NCI-H1694 treated with DMSO at 0.1 percent for 48 hours (cell line): ENCODE measurements around the gene TRIM7.
"Not testable (repeated sequence)": the region's sequence is repeated elsewhere in the genome, so short reads cannot be mapped to it uniquely, and the experiment has no call there.

Experiments used
- DNase-seq: peaks from one replicate; lab custom pipeline; 2025; lab: John Stamatoyannopoulos, UW

TRIM7 gene

DNA sequence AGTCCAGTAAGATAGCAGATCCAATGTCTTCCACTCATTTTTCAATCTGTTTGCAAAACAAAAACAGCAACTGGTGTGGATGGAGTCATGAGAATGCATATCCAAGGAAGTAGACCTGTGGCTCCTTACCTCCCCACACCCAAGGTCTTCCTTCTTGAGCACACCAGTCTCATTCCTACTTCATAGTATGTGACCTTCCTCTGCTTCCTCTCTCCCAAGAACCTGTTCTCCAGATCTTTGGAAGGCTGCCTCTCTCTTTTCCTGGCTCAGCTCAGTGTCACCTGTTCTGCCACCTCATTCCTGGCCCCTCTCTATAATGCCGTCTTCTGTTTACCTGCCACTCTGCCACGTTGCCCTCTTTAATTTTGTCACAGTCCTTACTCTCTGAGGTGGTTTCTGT is 7.9 kb upstream of the TRIM7 start:
- DNase-seq: no peak

- DNase-seq: no peak
Observed at GRCh38 chr5:181212080-181212479, 7.1 kb upstream of the TRIM7 start.

DNA sequence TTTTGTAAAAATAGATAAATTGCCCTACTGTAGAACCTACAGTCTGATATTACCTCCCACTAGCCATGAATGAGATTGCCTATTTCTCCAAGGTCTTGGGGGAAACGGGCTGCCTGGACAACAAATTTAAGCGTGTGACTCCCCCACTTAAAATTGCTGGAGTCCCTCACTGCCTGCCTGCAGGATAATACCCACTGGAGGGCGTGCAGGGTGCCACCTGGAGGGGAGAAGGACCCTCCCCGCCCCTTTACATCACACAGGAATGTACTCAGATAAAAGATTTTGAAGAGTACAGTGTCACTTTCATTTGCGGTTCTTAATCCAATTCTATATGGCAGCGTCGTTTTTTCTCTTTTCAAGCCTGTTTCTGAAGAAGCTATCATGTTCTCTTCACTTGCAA is 6.2 kb upstream of the TRIM7 start:
- DNase-seq: no peak

DNA sequence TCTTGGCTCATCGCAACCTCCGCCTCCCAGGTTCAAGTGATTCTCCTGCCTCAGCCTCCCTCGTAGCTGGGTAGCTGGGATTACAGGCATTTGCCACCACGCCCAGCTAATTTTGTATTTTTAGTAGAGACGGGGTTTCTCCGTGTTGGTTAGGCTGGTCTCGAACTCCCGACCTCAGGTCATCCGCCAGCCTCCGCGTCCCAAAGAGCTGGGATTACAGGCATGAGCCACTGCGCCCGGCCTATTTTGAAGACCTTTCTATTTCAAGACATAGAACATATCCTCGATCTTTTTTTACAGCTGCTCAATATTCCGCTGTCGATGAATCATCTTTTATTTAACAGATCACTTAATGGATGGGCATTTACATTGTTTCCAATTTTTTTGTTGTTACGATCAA is 5.7 kb upstream of the TRIM7 start:
- not testable (repeated sequence) for DNase-seq

- DNase-seq: not testable (repeated sequence)
Observed at GRCh38 chr5:181210148-181210547, 5.2 kb upstream of the TRIM7 start.

DNA sequence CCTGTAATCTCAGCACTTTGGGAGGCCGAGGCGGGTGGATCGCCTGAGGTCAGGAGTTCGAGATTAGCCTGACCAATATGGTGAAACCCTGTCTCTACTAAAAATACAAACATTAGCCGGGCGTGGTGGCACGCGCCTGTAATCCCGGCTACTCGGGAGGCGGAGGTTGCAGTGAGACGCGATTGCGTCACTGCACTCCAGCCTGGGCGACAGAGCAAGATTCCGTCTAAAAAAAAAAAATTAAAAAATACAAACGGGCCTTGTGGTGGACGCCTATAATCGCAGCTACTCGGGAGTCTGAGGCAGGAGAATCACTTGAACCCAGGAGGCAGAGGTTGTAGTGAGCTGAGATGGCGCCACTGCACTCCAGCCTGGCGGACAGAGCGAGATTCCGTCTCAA is 4.0 kb upstream of the TRIM7 start:
- not testable (repeated sequence) for DNase-seq

- DNase-seq: no peak
Observed at GRCh38 chr5:181207960-181208253, 2.9 kb upstream of the TRIM7 start.

DNA sequence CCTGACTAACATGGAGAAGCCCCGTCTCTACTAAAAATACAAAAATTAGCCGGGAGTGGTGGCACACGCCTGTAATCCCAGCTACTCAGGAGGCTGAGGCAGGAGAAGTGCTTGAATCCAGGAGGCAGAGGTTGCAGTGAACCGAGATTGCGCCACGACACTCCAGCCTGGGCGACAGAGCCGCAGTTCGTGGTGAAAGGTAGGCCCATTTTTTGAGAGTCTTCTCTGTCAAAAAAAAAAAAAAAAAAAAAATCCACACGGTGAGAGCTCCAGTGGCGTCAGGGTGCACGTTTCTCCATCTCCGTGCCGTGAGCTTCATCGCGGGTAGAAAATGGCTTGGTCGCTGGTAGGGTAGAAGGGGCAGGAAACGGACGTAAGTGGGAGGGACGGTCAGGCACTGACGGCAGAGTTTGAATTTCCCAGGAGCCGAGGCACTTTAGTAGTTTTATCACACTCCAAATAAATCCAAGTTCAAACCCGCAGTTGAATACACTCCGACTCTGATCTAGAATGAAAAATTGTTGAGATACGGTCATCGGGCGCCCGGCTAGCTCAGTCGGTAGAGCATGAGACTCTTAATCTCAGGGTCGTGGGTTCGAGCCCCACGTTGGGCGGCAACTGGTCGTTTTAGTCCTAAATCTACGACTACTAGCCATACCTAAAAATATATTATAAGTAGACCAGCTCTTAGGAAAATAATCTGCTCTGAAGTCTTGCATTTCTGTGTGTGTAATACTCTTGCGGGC is 2.4 kb upstream of the TRIM7 start:
- no peak for DNase-seq

GRCh38 chr5:181205761-181206649 is 1.0 kb upstream of the TRIM7 start:
- no peak for DNase-seq

- DNase-seq: no peak
Observed at GRCh38 chr5:181204113-181204825, 727 bp downstream of the TRIM7 start.

DNA sequence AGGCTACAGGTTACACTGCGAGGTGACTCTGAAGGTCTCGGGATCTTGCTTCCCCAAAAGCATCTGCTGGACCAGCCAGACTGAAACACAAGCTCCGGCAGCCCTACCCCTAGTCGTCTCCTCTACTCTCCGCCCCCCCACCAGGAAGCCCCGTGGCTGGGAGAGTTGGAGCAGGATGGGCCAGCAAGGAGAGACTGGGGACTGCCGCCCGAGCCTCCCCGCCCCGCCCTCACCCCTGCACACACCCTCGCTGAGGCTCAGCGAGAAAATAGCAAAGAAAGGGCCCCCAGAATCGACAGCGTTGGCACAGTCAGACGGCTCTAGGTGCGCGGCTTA is 1.3 kb downstream of the TRIM7 start:
- DNase-seq: no peak

DNA sequence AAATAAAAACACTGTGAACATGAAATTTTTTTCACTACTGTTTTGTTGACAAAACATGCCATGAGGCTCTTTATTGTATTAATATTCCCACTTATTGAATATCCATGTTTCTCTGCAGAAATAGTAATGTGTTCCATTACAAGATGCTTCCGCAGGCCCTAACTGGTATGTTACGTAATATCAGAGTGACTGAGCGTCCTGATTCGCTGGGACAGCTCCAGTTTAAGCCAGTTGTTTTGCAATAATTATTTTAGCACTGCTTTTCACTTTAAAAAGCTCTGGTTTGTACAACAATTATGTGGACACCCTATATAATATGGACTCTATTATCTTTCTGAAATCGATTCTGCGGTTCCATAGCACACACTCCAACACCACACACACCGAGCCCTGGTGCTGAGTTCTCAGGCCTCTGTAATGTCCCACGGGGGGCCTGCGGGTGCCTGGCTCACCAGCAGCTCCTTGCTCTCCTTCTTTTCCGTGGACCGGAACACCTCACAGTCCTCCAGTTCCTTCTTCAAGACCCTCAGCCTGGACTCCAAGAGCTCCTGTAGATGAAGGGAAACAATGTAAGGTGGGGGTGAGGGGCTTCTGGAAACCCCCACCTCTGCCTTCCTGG is 1.8 kb downstream of the TRIM7 start:
- no peak for DNase-seq

- no peak for DNase-seq
Observed at GRCh38 chr5:181200816-181201215, 4.2 kb downstream of the TRIM7 start.

- no peak for DNase-seq
Observed at GRCh38 chr5:181199881-181200638, 4.9 kb downstream of the TRIM7 start.

DNA sequence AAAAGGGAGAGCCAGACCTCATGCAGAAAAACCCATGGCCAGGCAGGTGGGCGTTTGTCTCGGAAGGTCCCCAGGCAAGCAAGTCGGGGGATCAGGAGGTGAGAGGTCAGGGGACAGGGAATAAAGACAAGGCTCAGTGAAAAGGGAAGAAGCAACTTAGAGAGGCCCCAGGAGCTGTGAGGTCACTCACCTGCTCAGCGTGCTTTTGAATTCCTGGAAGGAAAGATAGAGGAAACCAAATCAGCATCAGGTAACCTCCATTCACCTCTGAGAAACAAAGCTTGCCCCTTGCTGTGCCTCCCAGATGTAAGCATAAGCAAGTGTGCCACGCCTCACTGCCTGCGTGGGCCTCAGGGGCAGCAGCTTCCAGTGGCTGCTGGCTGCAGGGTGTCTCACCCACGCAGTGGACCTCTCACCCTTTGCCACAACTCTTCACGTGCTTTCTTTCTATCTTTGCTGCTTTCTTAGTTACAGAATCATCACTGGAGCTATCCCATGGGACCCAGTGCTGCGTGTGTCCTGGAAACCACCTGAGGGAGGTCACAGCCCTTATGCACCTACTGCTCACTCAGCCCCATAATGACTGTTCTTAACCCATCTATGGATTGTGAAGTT is 6.0 kb downstream of the TRIM7 start:
- no peak for DNase-seq

DNA sequence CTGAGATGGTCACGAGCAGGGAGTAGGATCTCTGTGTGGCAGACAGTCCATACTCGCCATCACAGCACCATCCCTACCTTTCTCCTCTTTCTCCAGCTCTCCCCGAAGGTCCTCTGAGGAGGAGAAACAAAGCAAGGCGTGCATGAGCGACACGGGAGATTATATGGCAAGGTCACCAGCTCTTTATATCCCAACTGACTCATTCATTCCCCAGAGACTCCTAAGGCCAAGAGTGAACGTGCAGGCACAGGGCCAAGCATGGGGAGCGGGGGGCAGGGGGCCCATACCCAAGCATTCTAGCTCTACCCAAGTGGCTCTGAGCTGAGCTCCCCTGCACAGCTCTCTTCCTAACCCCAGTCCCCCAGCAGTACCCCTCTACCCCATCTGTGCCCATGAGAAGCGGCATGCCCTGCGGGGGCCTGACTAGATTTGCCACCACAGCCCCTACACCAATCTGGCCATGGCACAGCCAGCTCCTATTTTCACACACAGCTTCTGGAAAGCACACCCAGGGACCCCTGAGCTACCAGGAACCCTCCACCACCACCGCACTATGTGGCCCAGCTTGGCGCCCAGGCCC is 6.8 kb downstream of the TRIM7 start:
- DNase-seq: no peak

GRCh38 chr5:181197326-181197951 is 7.6 kb downstream of the TRIM7 start:
- DNase-seq: no peak

DNA sequence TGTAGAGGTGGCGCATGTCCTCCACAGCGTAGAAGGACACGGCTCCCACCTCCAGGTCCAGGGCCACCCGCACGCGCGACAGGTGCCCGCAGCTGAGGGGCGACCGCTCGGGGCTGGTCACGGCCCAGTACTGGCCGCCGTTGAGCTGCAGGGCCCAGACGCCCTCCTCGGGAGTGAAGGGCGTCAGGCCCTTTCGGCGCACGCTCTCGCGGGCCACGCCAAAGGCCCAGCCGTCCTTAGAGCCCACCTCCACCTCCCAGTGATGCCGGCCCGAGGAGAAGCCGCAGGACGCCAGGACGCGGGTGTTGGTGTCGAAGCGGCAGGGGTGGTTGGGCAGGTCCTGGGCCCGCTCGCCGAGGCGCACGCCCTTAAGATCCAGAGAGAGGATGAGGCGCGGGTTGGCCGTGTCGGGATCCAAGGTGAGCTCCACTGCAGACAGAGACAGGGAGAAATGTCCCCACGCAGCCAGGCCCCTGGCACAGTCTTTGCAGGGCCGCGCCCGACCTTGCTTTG is 9.7 kb downstream of the TRIM7 start:
- no peak for DNase-seq

DNA sequence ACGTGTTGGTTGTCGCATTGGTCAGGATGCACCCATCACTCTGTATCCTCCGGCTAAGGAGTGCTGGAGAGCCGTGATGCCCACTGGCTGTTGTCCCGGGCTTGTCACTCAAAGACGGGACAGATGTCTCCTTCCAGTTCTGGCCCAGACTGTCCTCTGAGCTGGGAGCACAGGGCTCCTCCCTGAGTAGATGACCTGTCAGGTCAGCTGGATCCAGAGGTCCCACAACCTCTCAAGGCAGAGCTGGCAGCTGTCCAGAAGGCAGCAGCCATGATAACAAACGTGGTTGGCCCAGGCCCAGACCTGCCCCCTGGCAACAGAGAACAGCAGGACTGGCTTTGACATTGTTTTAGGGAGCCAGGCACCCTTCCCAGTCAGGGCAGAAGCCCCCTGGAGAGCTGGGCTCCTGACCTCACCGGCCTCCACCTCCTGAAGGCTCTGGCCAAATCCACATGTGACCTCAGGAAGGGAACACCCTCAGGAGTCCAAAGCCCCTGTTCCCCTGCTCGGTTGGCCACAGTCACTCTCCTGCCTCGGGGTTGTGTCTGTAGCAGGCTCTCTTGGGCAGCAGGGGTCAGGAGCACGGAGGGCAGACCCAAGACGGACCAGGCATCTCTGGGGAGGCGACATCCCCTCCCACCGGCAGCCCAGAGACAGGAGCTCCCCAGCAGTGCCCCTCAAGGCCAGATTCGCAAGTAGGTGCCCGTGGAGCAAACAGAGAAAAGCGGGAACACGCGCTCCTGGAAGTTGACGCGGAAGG is 10.3 kb downstream of the TRIM7 start:
- no peak for DNase-seq

- no peak for DNase-seq
Observed at GRCh38 chr5:181193656-181194055, 11.3 kb downstream of the TRIM7 start.
